Loucy (cell line): ENCODE data around the gene LHFPL4.

ENCODE experiments used
- CTCF ChIP-seq: fragments of 200-600 bp; sonication (generic); conservative IDR thresholded peaks from 2 replicates; pipeline ENCODE4 v1.5.1; 2014; ENCODE audit warnings: mild to moderate bottlenecking, antibody characterized with exemption, low read length
- EZH2phosphoT487 ChIP-seq: fragments of 200-600 bp; IDR thresholded peaks from 2 replicates; pipeline ENCODE4 v1.6.1; 2018; ENCODE audit warnings: antibody characterized with exemption, mild to moderate bottlenecking, moderate library complexity, borderline replicate concordance

GRCh38 chr3:9499455-9500107 lies 54.0 kb downstream of the LHFPL4 start:
- TF ChIP-seq CTCF = no peak
- TF ChIP-seq EZH2phosphoT487 = no peak
